Measurements from ENCODE around the gene TMEM213. TPM values are rescaled to one million over a fixed set of nuclear protein-coding genes. Genes with fewer than 3 reads are reported as not detected.

TMEM213 gene
- total RNA-seq, 4 donors from 2014 or later, result not detected

DNA sequence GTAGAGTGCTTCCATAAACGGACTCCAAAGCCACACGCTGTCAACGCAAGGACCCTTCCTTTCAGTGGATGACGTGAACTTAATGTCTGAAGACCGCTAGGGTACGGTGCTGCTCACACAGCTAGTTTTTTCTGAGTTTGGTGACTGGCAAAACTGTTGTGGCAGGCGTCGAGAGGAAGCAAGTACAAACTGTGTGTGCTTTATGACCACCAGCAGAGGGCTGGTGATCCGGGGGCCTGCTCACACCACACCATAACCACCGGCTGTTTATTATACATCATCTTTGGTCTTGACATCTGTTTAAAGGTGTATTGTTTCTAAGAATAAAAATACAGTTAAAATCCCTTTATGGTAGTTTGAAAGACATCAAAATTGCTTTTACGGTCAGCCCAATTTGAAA, 37.3 kb downstream of the TMEM213 start:
- H3K4me3 ChIP-seq (replicated peaks in 1 of 3), result no peak overlapping the region
- TF ChIP-seq CTCF (IDR thresholded peaks at IDR 0.05) (no peak), POLR2A (IDR thresholded peaks at IDR 0.05) (no peak)
- H3K27me3 ChIP-seq, result no peaks in the 10 kb centered on the region
- H3K4me1 ChIP-seq, result no peaks in the 10 kb centered on the region
- WGBS, 2 donors, result 92 to 94% methylated on average over 11 of the region's 11 CpGs
- H3K27ac ChIP-seq, result no peak overlapping the region
- H3K9me3 ChIP-seq, result no peaks in the 10 kb centered on the region
- intact Hi-C loops (cut with DNase I), result no loop called here
- H3K36me3 ChIP-seq, result no peaks in the 10 kb centered on the region
- no peak for DNase-seq

- peak; percentile 34 to 37 for DNase-seq
Measured at GRCh38 chr7:138837627-138838026, 39.8 kb downstream of the TMEM213 start.

GRCh38 chr7:138838166-138838565, 40.4 kb downstream of the TMEM213 start:
- TF ChIP-seq POLR2A (IDR thresholded peaks at IDR 0.05) (no peak), CTCF (IDR thresholded peaks at IDR 0.05) (no peak)
- Histone ChIP-seq H3K27me3 (no peaks in the 10 kb centered on the region), H3K27ac (no peak overlapping the region), H3K36me3 (no peaks in the 10 kb centered on the region), H3K4me3 (replicated peaks in 1 of 3) (no peak overlapping the region), H3K4me1 (no peaks in the 10 kb centered on the region), H3K9me3 (no peaks in the 10 kb centered on the region)
- intact Hi-C loops (cut with DNase I), result no loop called here
- DNase-seq, result peak in 1 of 2 donors; percentile 3
- WGBS, 2 donors, result 54 to 61% methylated on average over 9 of the region's 9 CpGs

More at GRCh38 chr7:138837627-138838026, 39.8 kb downstream of the TMEM213 start:
- no peaks in the 10 kb centered on the region for H3K36me3 ChIP-seq
- no peaks in the 10 kb centered on the region for H3K27me3 ChIP-seq
- H3K4me1 ChIP-seq, result no peaks in the 10 kb centered on the region
- intact Hi-C loops (cut with DNase I), result no loop called here
- H3K27ac ChIP-seq, result no peak overlapping the region
- H3K9me3 ChIP-seq, result no peaks in the 10 kb centered on the region
- H3K4me3 ChIP-seq (replicated peaks in 1 of 3), result no peak overlapping the region
- TF ChIP-seq CTCF (IDR thresholded peaks at IDR 0.05) (no peak), POLR2A (IDR thresholded peaks at IDR 0.05) (no peak)
- 24 to 43% methylated on average over 13 of the region's 13 CpGs for WGBS, 2 donors

- intact Hi-C loops (cut with DNase I), result no loop called here
- WGBS, 2 donors, result 88 to 95% methylated on average over 12 of the region's 12 CpGs
- H3K27me3 ChIP-seq, result no peaks in the 10 kb centered on the region
- H3K27ac ChIP-seq, result no peak overlapping the region
- TF ChIP-seq POLR2A (IDR thresholded peaks at IDR 0.05) (no peak), CTCF (IDR thresholded peaks at IDR 0.05) (no peak)
- H3K9me3 ChIP-seq, result no peaks in the 10 kb centered on the region
- H3K4me1 ChIP-seq, result peaks cover 0 to 5% of the 10 kb centered on the region in 2 donors
- no peak for DNase-seq
- no peaks in the 10 kb centered on the region for H3K36me3 ChIP-seq
- no peak overlapping the region for H3K4me3 ChIP-seq (replicated peaks in 1 of 3)
Measured at GRCh38 chr7:138842111-138842510, 44.3 kb downstream of the TMEM213 start.

DNA sequence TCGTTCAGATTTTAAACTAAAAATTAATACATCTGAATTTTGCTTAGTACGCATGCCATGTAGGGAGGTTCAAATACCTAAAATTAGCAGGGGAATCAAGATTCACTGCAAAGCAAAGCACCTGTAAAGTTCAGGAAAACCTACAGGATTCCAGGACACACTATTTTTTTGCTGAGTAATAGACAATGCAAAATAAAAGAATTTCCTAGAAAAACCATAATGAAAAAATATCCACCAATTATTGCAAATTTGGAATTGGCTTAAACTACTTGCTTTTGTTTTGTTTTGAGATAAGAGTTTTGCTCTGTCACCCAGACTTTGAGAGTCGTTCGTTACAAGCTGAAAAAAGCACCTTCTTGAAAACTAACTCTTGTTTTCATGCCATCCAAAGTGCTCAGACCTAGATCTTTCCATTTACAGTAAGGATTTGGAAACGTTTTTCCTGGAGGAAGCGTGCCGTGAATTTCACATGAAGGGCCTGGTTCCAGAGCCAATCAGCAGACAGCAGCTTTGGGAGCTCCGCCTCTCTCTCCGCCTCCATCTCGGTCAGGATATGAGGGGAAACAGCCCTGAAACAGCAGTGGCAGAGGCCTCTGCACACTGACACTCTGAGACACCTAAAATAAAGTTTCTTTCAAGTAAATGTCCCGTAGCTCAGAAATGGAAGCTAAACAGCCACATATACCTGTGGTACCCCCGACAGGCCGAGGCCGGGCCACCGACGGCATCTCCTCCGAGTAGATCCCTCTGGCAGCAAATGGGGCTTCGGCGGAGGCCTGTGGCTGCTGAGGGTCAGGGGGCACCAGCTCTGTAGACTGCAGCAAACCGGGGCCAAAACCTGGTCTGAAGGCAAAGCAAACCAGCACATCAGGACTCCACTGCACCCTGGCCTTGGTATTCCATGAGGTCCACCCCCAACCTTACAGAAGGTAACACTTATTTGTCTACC, 46.1 kb downstream of the TMEM213 start:
- Histone ChIP-seq H3K4me1 (peaks cover 0 to 12% of the 10 kb centered on the region in 2 donors), H3K4me3 (replicated peaks in 1 of 3) (no peak overlapping the region), H3K27me3 (no peaks in the 10 kb centered on the region), H3K36me3 (no peaks in the 10 kb centered on the region), H3K27ac (no peak overlapping the region), H3K9me3 (no peaks in the 10 kb centered on the region)
- intact Hi-C loops (cut with DNase I), result no loop called here
- 91 to 95% methylated on average over 20 of the region's 20 CpGs for WGBS, 2 donors
- no peak for DNase-seq
- TF ChIP-seq POLR2A (IDR thresholded peaks at IDR 0.05) (no peak), CTCF (IDR thresholded peaks at IDR 0.05) (no peak)
